ENCODE measurements around the gene GPD1.
"Not testable (repeated sequence)": the region's sequence is repeated elsewhere in the genome, so short reads cannot be mapped to it uniquely, and the experiment has no call there.

GPD1 gene

GRCh38 chr12:50074936-50075807 is 28.6 kb upstream of the GPD1 start:
- peak; percentile 84 for DNase-seq

- no peak for DNase-seq
Observed at GRCh38 chr12:50075808-50076170, 28.0 kb upstream of the GPD1 start.

- no peak for DNase-seq
Observed at GRCh38 chr12:50077099-50077498, 26.7 kb upstream of the GPD1 start.

GRCh38 chr12:50078281-50078680 is 25.5 kb upstream of the GPD1 start:
- no peak for DNase-seq

GRCh38 chr12:50079771-50080170 is 24.0 kb upstream of the GPD1 start:
- DNase-seq, result no peak

GRCh38 chr12:50081096-50081808 is 22.6 kb upstream of the GPD1 start:
- no peak for DNase-seq

GRCh38 chr12:50082644-50083043 is 21.2 kb upstream of the GPD1 start:
- DNase-seq, result no peak

GRCh38 chr12:50083301-50083700 is 20.5 kb upstream of the GPD1 start:
- DNase-seq, result no peak

- not testable (repeated sequence) for DNase-seq
Observed at GRCh38 chr12:50084409-50084774, 19.4 kb upstream of the GPD1 start.

- peak; percentile 95 for DNase-seq
Observed at GRCh38 chr12:50084775-50085614, 18.8 kb upstream of the GPD1 start, which contains the start of gene SMARCD1. Gene SMARCD1, plus strand, starts transcription at chr12:50085342. Its CDS starts 28 bp downstream, at chr12:50085370.

GRCh38 chr12:50085615-50086072 is 18.2 kb upstream of the GPD1 start:
- DNase-seq, result no peak

- no peak for DNase-seq
Observed at GRCh38 chr12:50086148-50086547, 17.7 kb upstream of the GPD1 start.

- DNase-seq, result no peak
Observed at GRCh38 chr12:50087151-50087550, 16.7 kb upstream of the GPD1 start.

GRCh38 chr12:50087995-50088394 is 15.8 kb upstream of the GPD1 start:
- DNase-seq, result no peak

GRCh38 chr12:50088577-50089335 is 15.1 kb upstream of the GPD1 start:
- peak; percentile 45 for DNase-seq

GRCh38 chr12:50089730-50090129 is 14.1 kb upstream of the GPD1 start:
- no peak for DNase-seq

GRCh38 chr12:50090391-50090790 is 13.4 kb upstream of the GPD1 start:
- no peak for DNase-seq

- no peak for DNase-seq
Observed at GRCh38 chr12:50097952-50098351, 5.9 kb upstream of the GPD1 start.

- no peak for DNase-seq
Observed at GRCh38 chr12:50099302-50100008, 4.4 kb upstream of the GPD1 start.

GRCh38 chr12:50100561-50100960 is 3.2 kb upstream of the GPD1 start:
- no peak for DNase-seq

GRCh38 chr12:50101663-50102062 is 2.1 kb upstream of the GPD1 start:
- peak; percentile 22 for DNase-seq

GRCh38 chr12:50102131-50102531 is 1.7 kb upstream of the GPD1 start:
- DNase-seq, result peak; percentile 52
